Stomach (tissue), 4 donors: ENCODE results near the gene COL4A1.

Experiments
- POLR2A ChIP-seq, 4 donors: fragments of 450-650 bp; IDR thresholded peaks; one replicate each; pipeline ENCODE4 v1.6.1; 2016; ENCODE audit warnings: antibody characterized with exemption in 4 of 4, control low read depth in 2 of 4, mild to moderate bottlenecking in 1 of 4, moderate library complexity in 1 of 4
- POLR2AphosphoS5 ChIP-seq, 3 donors: sonication (generic); formaldehyde crosslinking; IDR thresholded peaks; one replicate each; pipeline ENCODE4 v1.6.1; 2016; ENCODE audit warnings: antibody characterized with exemption in 3 of 3

- TF ChIP-seq POLR2AphosphoS5 (IDR thresholded peaks at IDR 0.05): no peak
- no peak for TF ChIP-seq POLR2A (IDR thresholded peaks at IDR 0.05)
Observed at GRCh38 chr13:110194451-110194850, 112.5 kb downstream of the COL4A1 start.
